Fibroblast of skin of abdomen (primary cell): ENCODE data around the gene RTKN.
"Not testable (repeated sequence)": the region's sequence is repeated elsewhere in the genome, so short reads cannot be mapped to it uniquely, and the experiment has no call there.

ENCODE experiments used
- DNase-seq: peaks from one replicate; pipeline ENCODE4 v3.0.0-alpha.2; 2013

The RTKN gene

DNA sequence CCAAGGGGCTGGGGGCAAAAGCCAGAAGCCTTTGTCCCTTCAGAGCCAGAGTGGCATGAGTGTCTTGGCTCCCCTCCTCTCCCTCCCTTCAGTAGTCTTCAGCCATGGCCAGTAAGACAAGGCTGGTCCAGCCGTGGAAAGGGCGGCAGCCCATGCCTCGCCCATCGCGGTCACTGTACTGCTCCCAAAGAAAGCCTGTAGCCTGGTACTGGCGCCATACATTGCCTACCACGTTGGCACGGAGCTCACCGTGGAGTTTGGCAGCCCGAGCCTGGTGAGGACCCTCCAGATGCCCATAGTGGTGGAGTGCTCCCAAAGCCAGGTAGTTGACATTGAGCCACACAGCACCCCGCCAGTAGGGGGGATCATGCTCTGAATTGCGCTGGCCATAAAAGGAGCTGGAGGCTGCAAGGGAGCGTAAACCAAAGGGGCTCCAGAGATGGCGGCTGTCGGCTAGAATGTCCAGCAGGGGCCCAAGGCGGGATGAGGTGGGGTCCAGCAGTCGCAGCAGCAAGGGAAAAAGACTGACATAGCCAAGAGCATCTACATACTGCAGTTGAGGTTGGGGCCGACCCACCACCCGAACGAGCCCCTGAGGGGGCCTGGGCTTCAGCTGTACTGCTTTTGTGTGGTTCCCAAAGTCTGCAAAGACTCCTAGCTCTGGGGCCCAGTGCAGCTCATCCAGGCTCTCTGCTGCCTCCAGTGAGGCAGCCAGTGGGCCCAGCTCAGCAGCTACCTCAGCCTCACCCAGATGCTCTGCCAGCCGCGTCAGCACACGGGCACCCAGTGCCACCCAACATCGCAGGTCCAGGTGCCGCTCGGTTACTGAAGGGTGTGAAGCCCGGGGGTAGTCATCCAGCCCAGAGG, 19.7 kb upstream of the RTKN start:
- DNase-seq = no peak

DNA sequence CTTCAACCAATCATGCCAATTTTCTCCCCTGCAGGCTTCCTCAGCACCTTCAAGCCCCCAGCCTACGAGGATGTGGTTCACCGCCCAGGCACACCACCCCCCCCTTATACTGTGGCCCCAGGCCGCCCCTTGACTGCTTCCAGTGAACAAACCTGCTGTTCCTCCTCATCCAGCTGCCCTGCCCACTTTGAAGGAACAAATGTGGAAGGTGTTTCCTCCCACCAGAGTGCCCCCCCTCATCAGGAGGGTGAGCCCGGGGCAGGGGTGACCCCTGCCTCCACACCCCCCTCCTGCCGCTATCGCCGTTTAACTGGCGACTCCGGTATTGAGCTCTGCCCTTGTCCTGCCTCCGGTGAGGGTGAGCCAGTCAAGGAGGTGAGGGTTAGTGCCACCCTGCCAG, 18.4 kb upstream of the RTKN start:
- not testable (repeated sequence) for DNase-seq

DNA sequence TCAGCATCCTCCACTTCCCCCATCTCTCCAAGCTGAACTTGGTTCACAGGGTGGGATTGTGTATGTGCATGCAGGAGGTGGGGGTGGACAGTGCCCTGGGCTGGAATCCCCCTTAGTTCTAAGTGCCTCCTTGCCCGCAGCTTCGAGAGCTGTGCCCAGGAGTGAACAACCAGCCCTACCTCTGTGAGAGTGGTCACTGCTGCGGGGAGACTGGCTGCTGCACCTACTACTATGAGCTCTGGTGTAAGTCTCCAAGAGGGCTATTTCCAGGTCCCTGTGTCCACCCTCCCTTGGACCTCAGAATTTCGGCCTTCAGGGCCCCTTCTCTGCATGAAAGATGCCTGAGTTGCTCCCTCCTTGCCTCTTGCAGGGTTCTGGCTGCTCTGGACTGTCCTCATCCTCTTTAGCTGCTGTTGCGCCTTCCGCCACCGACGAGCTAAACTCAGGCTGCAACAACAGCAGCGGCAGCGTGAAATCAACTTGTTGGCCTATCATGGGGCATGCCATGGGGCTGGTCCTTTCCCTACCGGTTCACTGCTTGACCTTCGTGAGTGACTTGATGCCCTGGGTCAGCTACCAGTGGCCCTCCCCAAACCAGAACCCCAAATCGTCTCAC, 17.9 kb upstream of the RTKN start:
- DNase-seq = not testable (repeated sequence)

DNA sequence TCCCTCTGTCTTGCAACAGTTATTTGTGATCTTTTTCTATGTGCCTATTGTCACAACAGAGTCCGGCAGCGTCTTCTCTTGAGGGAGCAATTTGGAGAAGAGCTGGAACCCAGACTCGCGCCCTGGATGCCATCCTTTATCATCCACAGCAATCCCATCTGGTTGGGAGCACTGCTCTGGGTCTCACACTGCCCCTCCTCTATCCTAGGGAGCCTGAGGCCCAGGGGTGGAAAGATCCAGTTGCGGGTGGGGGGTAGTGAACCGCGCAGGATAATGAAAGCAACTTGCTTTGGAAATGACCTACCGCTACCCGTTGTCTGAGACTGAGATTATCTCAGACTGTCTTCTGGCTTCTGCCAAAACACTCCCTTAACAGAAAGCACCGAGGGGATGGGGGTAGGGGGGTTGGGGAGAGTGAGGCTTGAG, 17.2 kb upstream of the RTKN start:
- DNase-seq = no peak

DNA sequence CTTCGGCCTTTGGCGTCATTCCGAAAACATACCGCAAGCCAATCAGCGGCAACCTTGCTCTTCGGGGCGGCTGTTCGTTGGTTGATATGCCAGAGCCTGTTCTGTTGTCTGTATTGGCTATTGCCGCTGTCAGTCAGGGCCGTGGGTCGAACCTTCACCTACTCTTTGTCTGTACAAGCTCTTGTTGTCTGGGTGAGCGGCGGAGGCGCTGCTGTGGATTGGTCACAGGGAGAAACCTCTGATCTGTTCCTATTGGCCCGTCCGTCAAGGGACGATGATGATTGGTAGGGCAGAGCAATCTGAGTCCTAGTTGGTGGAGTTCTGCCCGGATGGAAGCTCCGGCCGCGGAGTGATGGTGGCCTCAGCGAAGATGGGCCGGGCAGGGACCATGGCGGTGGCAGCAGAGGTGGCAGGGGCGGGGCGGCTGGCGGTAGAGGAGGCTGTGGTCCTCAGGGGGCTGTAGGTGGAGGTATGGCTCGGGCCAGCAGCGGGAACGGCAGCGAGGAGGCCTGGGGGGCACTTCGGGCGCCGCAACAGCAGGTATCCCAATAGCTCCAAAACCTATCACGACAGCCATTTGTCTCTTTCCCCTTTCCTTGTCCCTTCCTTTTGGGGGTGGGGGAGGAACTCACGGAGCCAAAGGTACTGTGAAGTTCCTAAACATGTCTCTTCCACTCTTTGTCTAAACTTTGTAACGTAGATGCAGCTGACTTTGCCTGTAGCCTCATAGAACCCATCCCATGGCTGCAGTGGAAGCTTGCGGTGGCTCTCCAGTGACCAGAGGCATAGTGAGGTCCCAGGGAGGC, 16.6 kb upstream of the RTKN start, which contains the start of gene WBP1:
Gene WBP1 (plus strand): TSS at position 307 of the 806 bp plus-strand sequence. CDS start 165 bp downstream, at position 472.
- DNase-seq = peak; percentile 100

DNA sequence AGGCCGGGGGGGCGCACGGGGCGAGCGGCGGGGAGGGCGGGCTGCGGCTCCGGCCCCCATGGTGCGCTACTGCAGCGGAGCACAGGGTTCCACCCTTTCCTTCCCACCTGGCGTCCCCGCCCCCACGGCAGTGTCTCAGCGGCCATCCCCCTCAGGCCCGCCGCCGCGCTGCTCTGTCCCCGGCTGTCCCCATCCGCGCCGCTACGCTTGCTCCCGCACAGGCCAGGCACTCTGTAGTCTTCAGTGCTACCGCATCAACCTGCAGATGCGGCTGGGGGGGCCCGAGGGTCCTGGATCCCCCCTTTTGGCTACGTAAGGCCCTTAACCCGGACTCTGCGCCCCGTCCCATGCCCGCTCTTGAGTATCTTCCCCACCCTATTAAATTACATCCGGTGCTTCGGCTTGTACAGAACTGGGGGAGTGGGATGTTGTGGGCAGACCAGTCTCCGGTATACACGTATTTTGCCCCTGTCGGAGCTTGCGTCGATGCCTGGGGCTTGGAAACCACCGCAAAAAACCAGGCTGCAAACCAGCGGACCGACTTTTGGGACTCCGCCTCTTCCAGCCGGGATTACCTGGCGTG, 15.9 kb upstream of the RTKN start:
- no peak for DNase-seq

DNA sequence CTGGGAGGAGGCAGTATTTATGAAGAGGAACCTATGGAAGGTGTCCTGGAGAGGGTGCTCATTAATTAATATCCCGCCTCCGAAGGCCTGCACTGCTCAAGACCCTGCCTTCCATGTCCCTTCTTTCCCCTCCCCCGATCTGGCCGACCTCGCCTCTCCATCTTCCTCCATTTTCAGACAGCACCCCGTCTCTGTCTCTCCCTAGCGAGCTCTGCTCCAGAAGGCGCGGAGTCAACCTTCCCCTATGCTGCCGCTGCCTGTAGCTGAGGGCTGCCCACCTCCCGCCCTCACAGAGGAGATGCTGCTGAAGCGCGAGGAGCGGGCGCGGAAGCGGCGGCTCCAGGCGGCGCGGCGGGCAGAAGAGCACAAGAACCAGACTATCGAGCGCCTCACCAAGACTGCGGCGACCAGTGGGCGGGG, 15.4 kb upstream of the RTKN start:
- no peak for DNase-seq

DNA sequence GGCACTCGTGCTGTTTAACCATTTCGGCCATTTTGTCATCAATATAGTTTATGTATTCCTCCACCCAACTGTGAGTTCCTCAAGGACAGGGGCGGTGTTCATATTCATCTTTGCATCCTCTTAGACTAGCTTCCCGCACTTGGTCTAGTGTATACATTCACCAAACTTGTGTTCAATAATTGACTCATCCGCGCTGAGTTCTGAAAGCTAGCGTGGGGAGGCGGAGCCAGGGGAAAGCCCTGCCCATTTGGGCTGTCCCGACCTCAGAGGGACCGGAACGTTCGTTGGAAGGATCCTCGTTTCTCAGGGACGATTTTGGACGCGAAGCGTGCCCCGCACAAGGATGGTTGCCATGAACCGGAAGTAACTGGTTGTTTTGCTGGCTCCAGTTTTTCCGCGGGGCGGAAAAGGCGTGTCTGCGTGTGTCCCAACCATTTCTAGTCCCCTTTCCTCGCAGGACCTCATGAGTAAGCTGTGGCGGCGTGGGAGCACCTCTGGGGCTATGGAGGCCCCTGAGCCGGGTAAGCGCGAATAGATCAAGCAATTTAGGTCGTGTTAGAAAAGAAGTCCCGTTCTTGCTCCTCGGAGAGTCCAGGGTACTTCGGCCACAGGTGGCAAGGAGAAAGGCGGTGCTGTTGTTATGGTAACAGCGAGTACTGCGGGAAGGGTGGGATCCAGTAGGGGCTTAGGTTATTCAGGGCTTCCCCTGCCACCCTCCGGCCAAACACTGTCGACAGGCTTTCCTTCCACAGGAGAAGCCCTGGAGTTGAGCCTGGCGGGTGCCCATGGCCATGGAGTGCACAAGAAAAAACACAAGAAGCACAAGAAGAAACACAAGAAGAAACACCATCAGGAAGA, 13.1 kb upstream of the RTKN start, which contains the start of gene INO80B:
Gene INO80B (plus strand): TSS at position 434 of the 858 bp plus-strand sequence. CDS start 30 bp downstream, at position 464.
- DNase-seq = peak; percentile 98

DNA sequence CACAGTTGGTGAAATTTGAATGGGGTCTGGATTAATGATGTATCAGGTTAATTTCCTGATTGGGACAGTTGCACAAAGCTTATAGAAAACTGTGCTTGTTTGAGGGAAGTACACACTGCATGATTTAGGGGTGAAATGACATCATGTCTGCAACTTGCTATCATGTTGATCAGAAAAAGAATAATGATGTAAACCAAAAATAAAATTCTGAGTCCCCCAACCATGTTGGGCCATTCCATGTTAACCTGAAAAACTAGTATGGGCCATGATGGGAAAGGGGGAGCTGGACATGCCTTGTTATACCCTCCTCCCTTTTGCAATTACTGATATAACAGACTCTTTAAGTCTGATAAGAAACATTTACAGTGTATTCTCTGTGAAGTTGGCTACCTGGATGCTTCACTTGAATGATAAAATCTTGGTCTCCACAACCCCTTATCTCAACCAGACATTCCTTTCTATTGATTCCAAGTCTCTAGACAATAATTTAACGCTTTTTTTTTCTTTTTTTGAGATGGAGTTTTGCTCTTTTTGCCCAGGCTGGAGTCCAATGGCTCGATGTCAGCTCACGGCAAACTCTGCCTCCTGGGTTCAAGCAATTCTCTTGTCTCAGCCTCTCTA, 8.9 kb upstream of the RTKN start:
- no peak for DNase-seq

DNA sequence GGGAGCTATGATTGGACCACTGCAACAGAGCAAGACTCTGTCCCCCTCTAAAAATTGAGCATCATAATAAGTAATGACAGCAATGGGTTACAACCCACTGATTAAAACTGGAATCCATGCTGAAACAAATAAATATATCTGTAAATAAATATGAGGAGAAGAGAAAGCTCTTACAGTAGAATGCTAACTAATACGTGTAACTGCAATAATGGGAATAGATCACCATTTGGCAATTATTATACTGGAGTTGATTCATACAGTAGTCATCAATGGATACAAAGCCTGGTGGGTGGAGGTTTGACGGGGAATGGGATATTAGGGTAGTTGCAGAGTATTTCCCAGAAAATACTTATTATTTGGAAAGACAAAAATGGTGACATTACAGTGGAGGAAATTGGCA, 7.0 kb upstream of the RTKN start:
- no peak for DNase-seq

DNA sequence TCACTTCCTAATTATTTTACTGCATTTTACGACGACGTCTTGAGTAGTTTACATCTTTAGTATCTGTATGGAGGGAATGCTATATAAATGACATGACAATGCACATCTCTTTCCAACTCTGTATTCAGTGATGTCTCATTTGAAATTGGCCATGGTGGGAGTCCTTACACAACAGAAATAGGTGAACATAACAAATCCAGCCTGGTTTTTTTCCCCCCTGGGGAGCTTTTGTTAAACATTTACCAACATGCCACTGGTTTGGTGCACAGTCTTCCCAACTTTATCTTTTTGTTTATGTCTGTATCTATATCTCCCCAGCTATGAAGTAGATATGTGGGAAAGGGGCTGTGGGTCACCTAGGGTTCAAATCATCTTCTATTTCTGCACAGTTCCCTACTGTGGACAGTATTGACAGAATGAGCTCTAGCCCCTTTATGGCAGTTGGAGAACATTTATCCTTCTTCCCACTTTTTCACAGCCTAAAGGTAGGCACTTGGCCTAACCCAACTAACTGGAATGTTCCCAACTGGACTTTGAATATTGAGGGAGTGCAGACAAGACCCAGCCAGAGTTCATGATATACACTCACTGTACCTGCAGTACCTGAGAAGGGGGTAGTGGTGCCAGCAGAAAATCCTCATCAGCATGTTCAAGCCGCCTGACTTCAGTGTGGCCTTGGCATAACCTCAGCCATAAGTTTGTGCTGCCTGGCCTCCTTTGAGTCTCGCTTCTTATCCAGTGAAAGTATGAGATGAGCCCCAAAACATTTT, 5.7 kb upstream of the RTKN start:
- no peak for DNase-seq

DNA sequence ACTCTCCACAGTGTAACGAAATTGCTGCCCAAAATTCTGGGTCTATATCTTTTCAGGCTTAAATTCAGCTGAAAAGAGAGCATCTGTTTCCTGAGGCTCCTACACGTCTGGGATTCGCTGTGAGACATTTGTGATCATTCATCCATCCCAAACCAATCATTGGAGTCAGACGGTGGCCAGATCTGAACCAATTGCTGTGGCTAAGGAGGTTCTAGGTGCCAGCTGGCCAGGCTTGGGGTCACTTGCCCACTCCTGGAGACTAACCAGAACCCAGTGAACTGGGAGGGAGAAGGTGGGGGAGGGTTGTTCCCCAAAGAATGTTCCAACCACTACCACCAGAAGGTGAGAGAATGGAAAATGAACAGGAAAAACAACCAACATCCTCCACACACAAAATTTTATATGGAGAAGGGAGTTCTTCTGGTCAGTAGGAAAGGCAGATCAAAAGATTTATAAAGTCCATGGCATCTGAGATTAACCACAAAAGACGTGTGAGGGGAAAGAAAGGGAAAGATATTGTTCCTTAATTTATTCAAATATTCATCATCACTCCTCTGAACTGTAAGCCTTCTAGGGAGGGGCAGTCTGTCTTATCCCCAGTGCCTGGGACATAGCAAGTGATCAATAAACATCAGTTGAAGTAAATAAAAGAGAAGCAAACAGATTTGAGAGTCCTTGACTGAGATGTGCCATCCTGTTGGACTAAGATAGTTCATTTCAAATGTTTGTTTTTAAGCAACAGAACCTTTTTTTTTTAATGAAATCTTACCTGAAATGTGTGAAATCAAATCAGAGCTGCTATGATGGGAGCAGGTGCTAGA, 3.0 kb upstream of the RTKN start:
- no peak for DNase-seq

DNA sequence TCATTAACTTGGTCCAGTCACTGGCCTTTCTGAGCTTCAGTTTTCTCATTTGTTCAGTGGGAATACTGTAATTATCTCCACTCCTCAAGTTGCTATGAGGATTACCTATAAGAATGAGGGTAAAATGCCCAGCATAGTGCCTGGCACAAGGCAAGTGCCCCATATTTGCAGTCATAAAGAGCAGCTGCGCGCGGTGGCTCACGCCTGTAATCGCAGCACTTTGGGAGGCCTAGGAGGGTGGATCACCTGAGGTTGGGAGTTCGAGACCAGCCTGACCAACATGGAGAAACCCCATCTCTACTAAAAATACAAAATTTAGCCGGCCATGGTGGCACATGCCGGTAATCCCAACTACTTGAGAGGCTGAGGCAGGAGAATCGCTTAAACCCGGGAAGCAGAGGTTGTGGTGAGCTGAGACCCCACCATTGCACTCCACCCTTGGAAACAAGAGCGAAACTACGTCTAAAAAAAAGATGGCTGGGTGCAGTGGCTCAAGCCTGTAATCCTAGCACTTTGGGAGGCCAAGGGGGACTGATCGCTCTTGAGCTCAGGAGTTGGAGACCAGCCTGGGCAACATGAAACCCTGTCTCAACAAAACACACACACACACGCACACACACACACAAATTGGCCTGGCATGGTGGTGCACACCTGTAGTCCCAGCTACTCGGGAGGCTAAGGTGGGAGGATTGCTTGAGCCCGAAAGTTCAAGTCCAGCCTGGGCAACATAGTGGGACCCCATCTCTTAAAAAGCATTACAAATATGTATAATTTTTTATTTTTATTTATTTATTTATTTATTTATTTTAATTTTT, 953 bp upstream of the RTKN start:
- DNase-seq = not testable (repeated sequence)

DNA sequence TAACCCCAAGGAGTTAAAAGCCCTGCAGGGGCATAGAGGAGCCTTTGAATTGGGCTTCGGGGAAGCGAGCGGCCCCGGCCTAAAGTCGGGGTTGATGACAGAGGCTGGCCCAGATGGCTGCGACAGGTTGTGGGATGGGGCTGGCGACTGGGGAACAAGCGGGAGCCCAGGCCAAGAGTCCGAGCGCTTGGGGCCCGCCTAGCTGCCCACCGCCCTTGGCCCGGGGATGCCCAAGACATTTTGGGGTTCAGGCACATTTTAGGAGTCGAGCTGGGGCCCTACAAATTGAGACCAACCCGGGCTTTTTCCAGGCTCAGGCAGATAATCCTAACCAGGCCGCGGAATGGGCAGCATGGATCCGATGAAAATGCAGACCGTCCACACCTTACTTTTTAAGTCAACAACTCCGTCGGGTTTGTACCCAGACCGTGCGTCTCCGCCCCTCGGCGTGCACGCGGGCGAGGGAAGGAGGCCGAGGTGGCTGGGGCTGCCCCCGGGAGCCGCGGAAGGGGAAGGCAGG, 507 bp downstream of the RTKN start:
- no peak for DNase-seq

DNA sequence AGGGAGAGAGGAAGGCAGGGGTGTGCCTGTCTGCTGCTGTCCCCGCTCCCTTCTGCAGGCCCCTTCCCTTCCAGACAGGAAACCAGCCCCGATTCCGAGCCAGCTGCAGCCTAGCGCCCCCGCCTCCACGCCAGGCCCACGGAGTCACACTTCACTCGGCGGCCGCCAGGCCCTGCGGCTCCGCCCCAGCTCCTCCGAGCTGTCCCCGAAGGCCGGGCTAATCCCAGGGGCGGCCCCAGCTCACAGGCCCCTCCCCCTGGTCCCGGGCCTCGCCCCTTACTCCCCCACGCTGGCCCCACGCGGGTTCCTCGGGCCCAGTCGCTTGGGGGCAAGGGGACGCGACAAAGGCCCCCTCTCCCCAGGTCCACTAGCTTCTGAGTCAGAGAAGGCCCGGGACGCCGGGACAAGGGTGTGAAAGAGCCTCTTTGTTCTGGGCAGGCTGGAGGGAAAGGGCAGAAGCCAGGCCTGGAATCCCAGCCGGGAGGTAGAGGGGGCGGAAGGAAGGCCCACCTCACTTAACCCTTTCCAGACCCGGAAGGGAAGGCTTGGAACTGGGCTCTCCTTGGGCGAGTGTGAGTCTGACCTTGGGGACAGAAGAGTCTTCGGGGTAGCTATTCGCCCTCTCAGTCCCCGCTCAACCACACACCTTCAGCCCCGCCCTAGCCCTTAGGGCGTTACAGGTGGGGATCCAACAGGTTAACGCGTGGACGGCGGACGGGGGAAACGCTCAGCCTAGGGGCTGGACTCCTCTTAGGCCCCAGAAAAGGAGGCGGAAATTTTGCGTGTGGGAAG, 1.2 kb downstream of the RTKN start:
- DNase-seq = peak; percentile 85

DNA sequence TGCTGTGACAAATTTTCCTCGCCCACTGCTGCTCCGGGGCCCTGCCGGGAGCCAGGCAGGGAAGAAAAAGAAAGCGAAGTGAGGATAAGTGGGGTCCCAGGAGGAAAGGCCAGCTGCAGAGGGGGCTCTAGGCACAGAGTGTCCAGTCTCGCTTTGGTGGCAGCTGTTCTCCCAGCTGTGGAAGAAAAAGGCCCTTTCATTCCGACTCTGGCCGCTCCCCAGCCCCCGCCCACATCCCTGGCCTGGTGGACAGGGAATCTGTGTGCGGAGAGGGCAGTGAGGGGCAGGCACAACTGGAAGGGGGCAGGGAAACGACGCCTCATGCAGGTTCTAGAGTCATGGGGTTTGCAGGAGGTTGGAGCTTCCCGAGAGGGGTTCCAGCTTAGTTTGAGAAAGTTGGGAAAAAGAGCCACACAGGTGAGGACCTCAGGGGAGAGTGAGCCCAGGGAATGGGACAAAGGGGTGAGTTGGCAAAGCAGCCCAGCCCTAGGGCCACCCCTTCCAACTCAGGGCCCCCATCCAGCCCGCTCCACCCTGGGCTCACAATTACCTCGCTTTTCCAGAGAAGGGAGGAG, 1.8 kb downstream of the RTKN start:
- no peak for DNase-seq

DNA sequence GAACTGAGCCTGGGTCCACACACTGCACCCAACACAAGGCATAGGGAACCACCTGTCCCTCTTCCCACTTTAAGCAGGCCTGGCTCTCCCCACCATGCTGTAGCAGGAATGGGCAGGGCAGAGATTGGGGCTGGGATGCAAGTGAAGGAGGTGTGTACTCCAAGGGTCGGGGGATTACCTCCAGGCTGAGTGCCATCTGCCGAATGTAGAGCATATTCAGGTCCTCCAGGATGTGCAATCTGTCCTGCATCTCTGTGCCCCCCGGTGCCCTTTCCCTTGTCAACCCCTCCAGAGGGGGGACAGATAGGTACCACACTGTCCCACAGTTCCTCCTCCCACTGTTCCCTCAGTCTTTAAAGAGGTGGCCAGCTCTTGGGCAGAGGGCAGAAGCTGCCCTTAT, 2.4 kb downstream of the RTKN start:
- DNase-seq = no peak
